ENCODE measurements around the gene PCNX4. TPM values are rescaled to one million over a fixed set of nuclear protein-coding genes. Genes with fewer than 3 reads are reported as not detected.

The PCNX4 gene
- total RNA-seq, 2 experiments from 2014 or later, result 49.1 to 54.4 TPM

DNA sequence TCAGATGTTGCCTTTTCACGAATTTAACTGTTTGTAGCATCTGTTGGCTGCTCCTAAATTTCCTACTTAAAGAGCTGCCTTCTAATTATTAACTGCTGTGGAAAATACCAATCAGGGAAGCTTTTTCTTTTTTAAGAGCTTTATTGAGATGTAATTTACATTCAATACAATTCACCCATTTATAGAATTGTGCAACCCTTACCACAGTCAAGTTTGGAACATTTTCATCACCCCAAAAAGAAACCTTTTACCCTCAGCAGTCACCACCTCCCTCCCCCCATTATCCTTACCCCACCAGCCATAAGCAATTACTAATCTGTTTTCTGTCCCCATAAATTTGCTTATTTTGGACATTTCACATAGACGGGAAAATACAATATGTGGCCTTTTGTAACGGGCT lies 1.4 kb downstream of the PCNX4 start:
- POLR2A ChIA-PET, result interaction anchor here (0.7 to 5.0 kb wide), 9 partner anchors 8 to 246 kb away, joined by 3 to 26 read pairs (median 4); partner anchors contain the start of gene DHRS7
- BruUV-seq (replicated peaks), result TSS peak; percentile 67
- CTCF ChIA-PET (ENCODE audit: unreplicated experiment), result no interaction called here
- TF ChIP-seq EZH2phosphoT487 (IDR thresholded peaks at IDR 0.05; ENCODE audit: borderline replicate concordance, low read depth, low read length) (no peak), CTCF (conservative IDR thresholded peaks at IDR 0.05; ENCODE audit: low read length) (no peak)
- H2AFZ ChIP-seq (ENCODE audit: low read length), result peak overlapping the region; percentile 56; the same call in 1 of the 2 replicates
- peaks cover 33% of the 10 kb centered on the region for H3K4me1 ChIP-seq (ENCODE audit: insufficient read depth, low read length, poor library complexity, severe bottlenecking)
- intact Hi-C loops (cut with micrococcal nuclease; ENCODE audit: unreplicated experiment), result loop anchor here (5.0 kb wide), 4 partner anchors 109 to 254 kb away; no protein-coding TSS in a partner anchor
- peaks cover 24% of the 10 kb centered on the region for H3K36me3 ChIP-seq (ENCODE audit: insufficient read depth, low read length)
- peaks cover 55% of the 10 kb centered on the region for H3K79me2 ChIP-seq (ENCODE audit: insufficient read depth, low read depth, low read length)
- H3K27ac ChIP-seq (ENCODE audit: low read depth, low read length, poor library complexity, severe bottlenecking), result peak overlapping the region; percentile 86
- no peak for DNase-seq (ENCODE audit: low spot score)
- H3K4me2 ChIP-seq (ENCODE audit: low read length), result peak overlapping the region; percentile 94
- H4K20me1 ChIP-seq (ENCODE audit: insufficient read depth, low read length), result peaks cover 25% of the 10 kb centered on the region; the same call in 1 of the 2 replicates
- no peaks in the 10 kb centered on the region for H3K9me2 ChIP-seq (ENCODE audit: insufficient read depth, low read length)
- H3K4me3 ChIP-seq (ENCODE audit: low read depth, low read length, poor library complexity, severe bottlenecking), result peak overlapping the region; percentile 82
- no peaks in the 10 kb centered on the region for H3K9me3 ChIP-seq (ENCODE audit: low read length)

GRCh38 chr14:60093606-60094005 lies 1.9 kb downstream of the PCNX4 start:
- Histone ChIP-seq H3K4me2 (ENCODE audit: low read length) (peak overlapping the region; percentile 94), H3K79me2 (ENCODE audit: insufficient read depth, low read depth, low read length) (peaks cover 59% of the 10 kb centered on the region), H3K36me3 (ENCODE audit: insufficient read depth, low read length) (peaks cover 29% of the 10 kb centered on the region), H4K20me1 (ENCODE audit: insufficient read depth, low read length) (peaks cover 25% of the 10 kb centered on the region; the same call in 1 of the 2 replicates), H3K4me1 (ENCODE audit: insufficient read depth, low read length, poor library complexity, severe bottlenecking) (peaks cover 33% of the 10 kb centered on the region), H3K4me3 (ENCODE audit: low read depth, low read length, poor library complexity, severe bottlenecking) (peak overlapping the region; percentile 82), H3K27ac (ENCODE audit: low read depth, low read length, poor library complexity, severe bottlenecking) (no peak overlapping the region), H2AFZ (ENCODE audit: low read length) (no peak overlapping the region), H3K9me2 (ENCODE audit: insufficient read depth, low read length) (no peaks in the 10 kb centered on the region), H3K9me3 (ENCODE audit: low read length) (no peaks in the 10 kb centered on the region)
- POLR2A ChIA-PET, result interaction anchor here (0.6 to 5.0 kb wide), 7 partner anchors 8 to 97 kb away, joined by 3 to 26 read pairs (median 4); partner anchors contain the start of gene DHRS7
- intact Hi-C loops (cut with micrococcal nuclease; ENCODE audit: unreplicated experiment), result loop anchor here (5.0 kb wide), 4 partner anchors 109 to 254 kb away; no protein-coding TSS in a partner anchor
- TF ChIP-seq CTCF (conservative IDR thresholded peaks at IDR 0.05; ENCODE audit: low read length), result no peak
- TF ChIP-seq EZH2phosphoT487 (IDR thresholded peaks at IDR 0.05; ENCODE audit: borderline replicate concordance, low read depth, low read length), result no peak
- CTCF ChIA-PET (ENCODE audit: unreplicated experiment), result no interaction called here
- DNase-seq (ENCODE audit: low spot score), result no peak
- BruUV-seq (replicated peaks), result no TSS peak

DNA sequence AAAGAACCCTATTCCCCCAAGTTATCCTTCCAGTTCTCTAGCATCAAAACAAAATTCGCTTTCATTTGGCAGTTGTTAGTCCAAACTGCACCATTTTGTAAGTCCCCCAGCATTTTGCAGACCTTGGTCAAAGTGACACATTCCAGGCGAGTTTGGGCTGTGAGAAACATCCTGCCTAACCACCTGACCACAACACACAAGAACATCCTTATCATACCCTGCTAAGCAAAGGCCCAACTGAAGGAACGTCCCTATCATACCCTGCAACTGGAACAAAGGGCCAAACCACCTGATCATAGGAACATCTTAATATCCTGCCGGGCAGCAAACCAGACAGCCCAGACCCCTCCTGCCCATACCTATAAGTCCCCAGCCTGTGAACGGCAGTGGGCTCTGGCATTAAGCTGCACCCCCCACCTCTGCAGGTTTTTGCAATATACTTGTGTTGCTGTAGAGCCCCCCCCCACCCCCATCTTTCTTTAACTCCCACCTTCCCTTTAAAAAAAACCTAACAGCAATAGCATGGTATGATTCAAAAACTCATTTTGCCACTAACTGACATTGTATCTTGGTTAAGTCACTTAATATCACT lies 2.7 kb downstream of the PCNX4 start:
- Histone ChIP-seq H3K4me1 (ENCODE audit: insufficient read depth, low read length, poor library complexity, severe bottlenecking) (peaks cover 33% of the 10 kb centered on the region), H2AFZ (ENCODE audit: low read length) (no peak overlapping the region), H3K9me2 (ENCODE audit: insufficient read depth, low read length) (no peaks in the 10 kb centered on the region), H4K20me1 (ENCODE audit: insufficient read depth, low read length) (peaks cover 25% of the 10 kb centered on the region; the same call in 1 of the 2 replicates), H3K79me2 (ENCODE audit: insufficient read depth, low read depth, low read length) (peaks cover 66% of the 10 kb centered on the region), H3K4me2 (ENCODE audit: low read length) (peak overlapping the region; percentile 94), H3K9me3 (ENCODE audit: low read length) (no peaks in the 10 kb centered on the region), H3K4me3 (ENCODE audit: low read depth, low read length, poor library complexity, severe bottlenecking) (peak overlapping the region; percentile 82), H3K27ac (ENCODE audit: low read depth, low read length, poor library complexity, severe bottlenecking) (no peak overlapping the region), H3K36me3 (ENCODE audit: insufficient read depth, low read length) (peaks cover 36% of the 10 kb centered on the region)
- peak; percentile 31 for DNase-seq (ENCODE audit: low spot score)
- no peak for TF ChIP-seq CTCF (conservative IDR thresholded peaks at IDR 0.05; ENCODE audit: low read length)
- no peak for TF ChIP-seq EZH2phosphoT487 (IDR thresholded peaks at IDR 0.05; ENCODE audit: borderline replicate concordance, low read depth, low read length)
- no TSS peak for BruUV-seq (replicated peaks)
- CTCF ChIA-PET (ENCODE audit: unreplicated experiment), result no interaction called here
- POLR2A ChIA-PET, result interaction anchor here (0.6 kb wide), 1 partner anchor 41 kb away, joined by 4 read pairs; no protein-coding TSS in a partner anchor
- intact Hi-C loops (cut with micrococcal nuclease; ENCODE audit: unreplicated experiment), result loop anchor here (5.0 kb wide), 4 partner anchors 108 to 253 kb away; no protein-coding TSS in a partner anchor

Measured in OCI-LY7 (cell line).